GM23248 (cell line): ENCODE data around the gene NACC1.

Experiments
- EZH2 ChIP-seq: fragments of 200-600 bp; sonication (generic); IDR thresholded peaks from 2 replicates; pipeline ENCODE4 v1.6.1; 2018; ENCODE audit warnings: antibody characterized with exemption, mild to moderate bottlenecking; ENCODE audit not compliant: insufficient read depth, poor library complexity, severe bottlenecking
- EZH2phosphoT487 ChIP-seq: fragments of 200-600 bp; sonication (generic); IDR thresholded peaks from 2 replicates; pipeline ENCODE4 v1.6.1; 2018; ENCODE audit warnings: antibody characterized with exemption, moderate library complexity, mild to moderate bottlenecking, low read depth; ENCODE audit not compliant: insufficient read depth

DNA sequence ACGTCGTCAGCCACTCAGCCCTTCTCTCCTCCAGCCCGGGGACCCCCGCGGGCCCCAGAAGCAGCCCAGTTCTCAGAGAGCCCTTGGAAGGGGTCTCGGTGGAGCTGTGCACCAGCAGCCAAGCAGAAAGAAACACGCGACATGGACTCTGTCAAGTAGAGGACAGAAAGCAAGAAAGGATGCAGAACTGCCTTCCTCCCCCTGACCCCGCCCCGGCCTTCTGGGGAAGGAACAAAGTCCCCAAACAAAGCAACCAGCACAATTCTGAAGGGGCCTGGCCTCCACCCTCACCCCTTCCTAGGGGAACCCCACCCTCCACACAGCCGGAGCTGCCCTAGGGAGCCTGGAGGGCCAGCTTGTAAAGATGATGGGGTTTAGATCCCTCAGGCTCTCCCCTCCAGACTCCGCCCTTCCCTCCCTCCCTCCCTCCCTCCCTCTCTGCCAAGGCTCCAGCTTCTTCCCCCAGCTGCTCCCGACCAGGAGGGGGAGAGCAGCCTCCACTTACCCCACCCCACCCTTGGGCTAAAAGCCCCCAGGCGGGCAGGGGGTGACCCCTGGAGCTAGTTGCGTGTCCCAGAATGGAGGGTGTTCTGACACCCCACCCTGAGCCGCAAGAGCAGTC is 23.2 kb upstream of the NACC1 start:
- no peak for TF ChIP-seq EZH2
- no peak for TF ChIP-seq EZH2phosphoT487
